Ovary (tissue), 3 donors: Measurements from ENCODE around the gene KSR1.

Experiments
- CTCF ChIP-seq, 3 donors: fragments of 450-650 bp in 2 of 3; fragments of 200-600 bp in 1 of 3; IDR thresholded peaks; one replicate each; pipeline versions ENCODE4 v1.5.1 to v1.8.0; 2016 to 2022; ENCODE audit warnings: antibody characterized with exemption in 3 of 3, mild to moderate bottlenecking in 1 of 3
- EP300 ChIP-seq: sonication (generic); formaldehyde crosslinking; IDR thresholded peaks from one replicate; pipeline ENCODE4 v1.6.1; 2017; ENCODE audit warnings: antibody characterized with exemption
- POLR2A ChIP-seq: fragments of 450-650 bp; IDR thresholded peaks from one replicate; pipeline ENCODE4 v1.6.1; 2017; ENCODE audit warnings: antibody characterized with exemption, mild to moderate bottlenecking, moderate library complexity
- donor health status: DM: no; HTN: no; CAD: no.

- TF ChIP-seq POLR2A, result no peak
- no peak for TF ChIP-seq CTCF (IDR thresholded peaks at IDR 0.05)
- no peak for TF ChIP-seq EP300
Observed at GRCh38 chr17:27526604-27527002, 70.4 kb downstream of the KSR1 start.
